GM21576 (cell line): ENCODE results near the gene MAFF.
A peak's percentile ranks its signal among the peaks of the same experiment; 100 is the strongest.
"Not testable (repeated sequence)": the region's sequence is repeated elsewhere in the genome, so short reads cannot be mapped to it uniquely, and the experiment has no call there.

Experiments used
- ATAC-seq: cut with Tn5 transposase; IDR thresholded peaks from one replicate; pipeline ENCODE4 v1.9.1; 2021; ENCODE audit warnings: mild to moderate bottlenecking, moderate library complexity; ENCODE audit not compliant: unreplicated experiment

Gene MAFF

DNA sequence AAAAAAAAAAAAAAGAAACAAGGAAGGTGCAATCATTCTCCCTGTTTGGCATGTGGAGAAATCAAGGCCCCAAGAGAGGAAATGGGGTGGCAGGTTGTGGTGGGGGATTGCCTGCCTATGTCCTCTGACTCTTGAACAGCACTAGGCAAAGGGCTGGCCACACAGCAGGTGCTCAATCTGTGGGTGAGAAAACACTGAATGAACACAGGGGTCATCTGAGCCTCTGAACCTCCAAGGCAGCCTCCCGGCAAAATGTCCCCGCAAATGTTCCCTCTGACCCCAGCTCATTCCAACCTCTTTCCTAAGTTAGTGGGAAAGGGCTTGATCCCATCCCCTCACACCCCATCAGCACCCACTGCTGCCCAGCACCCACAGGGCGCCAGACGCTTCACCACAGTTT is 24.8 kb upstream of the MAFF start:
- no peak for ATAC-seq

GRCh38 chr22:38177571-38177925 is 24.2 kb upstream of the MAFF start:
- ATAC-seq: not testable (repeated sequence)

GRCh38 chr22:38177926-38178604 is 23.7 kb upstream of the MAFF start:
- no peak for ATAC-seq

- not testable (repeated sequence) for ATAC-seq
Observed at GRCh38 chr22:38178605-38178937, 23.2 kb upstream of the MAFF start.

DNA sequence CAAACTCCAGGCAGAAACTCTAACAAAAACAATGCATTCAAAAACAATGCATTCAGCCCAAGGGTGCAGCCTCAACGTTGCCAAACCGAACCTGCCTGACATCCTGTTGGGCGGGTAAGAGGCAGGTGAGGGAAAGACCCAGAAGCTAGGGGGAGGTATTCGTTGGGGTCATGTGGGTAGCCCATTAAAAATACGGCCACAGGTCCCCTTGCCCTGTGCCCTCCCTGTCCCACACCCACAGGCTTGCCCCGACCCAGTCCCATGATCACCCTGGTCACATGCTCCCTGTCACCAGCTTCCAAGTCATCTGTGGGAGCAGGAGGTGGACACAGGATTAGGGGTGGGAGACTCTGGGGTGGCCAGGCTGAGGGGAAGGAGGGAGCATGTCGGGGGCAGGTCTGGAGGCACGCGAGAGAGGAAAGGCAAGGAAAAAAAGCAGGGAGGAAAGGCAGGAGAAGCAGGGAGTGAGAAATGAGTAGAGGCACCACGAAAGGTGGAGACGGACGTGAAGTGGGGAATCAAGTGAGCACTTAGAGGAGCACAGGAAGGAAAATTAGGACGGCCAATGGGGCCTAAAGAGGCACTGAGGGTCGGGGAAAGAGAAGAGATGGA is 20.8 kb upstream of the MAFF start:
- peak; percentile 39 for ATAC-seq

DNA sequence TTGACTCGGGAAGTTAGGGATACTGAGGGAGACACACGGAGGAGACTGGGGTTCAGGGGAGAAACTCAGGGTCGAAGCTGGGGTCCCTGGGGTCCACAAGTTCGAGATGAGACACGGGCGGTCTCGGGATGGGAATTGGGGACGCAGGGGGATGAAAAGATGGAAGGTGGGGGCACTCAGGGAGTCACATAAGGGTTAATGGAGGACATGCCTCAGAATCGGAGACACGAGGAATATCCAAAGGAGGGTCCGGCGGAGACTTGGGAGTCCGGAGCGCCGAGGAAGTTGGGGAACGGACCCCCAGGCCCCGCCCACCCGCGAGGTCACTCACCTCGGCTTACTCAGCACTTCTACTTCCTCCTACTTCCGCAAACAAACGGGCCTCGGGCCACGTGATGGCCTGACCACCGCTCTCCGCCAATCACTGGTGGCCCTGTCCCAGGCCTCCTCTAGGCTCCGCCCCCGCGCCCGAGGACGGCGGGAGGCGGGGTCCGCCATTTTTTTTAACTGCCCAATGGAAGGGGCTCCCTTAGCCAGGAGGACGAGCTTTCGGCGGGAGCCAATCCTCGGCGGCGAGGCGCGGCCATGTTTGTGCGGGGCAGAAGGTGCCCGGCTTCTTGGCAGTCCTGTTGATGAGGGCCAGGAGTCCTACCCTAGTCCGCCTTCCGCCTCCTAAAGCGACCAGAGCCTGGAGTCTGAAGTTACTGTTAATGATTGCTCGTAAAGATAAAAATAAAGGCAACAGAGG is 20.2 kb upstream of the MAFF start, which contains the start of gene PLA2G6:
TSS of gene PLA2G6 (minus strand) at position 378 of the 748 bp plus-strand sequence. CDS start 12,404 bp downstream, outside the sequence.
- ATAC-seq: peak; percentile 82

- no peak for ATAC-seq
Observed at GRCh38 chr22:38184788-38185187, 17.0 kb upstream of the MAFF start.

- no peak for ATAC-seq
Observed at GRCh38 chr22:38186429-38186828, 15.4 kb upstream of the MAFF start.

DNA sequence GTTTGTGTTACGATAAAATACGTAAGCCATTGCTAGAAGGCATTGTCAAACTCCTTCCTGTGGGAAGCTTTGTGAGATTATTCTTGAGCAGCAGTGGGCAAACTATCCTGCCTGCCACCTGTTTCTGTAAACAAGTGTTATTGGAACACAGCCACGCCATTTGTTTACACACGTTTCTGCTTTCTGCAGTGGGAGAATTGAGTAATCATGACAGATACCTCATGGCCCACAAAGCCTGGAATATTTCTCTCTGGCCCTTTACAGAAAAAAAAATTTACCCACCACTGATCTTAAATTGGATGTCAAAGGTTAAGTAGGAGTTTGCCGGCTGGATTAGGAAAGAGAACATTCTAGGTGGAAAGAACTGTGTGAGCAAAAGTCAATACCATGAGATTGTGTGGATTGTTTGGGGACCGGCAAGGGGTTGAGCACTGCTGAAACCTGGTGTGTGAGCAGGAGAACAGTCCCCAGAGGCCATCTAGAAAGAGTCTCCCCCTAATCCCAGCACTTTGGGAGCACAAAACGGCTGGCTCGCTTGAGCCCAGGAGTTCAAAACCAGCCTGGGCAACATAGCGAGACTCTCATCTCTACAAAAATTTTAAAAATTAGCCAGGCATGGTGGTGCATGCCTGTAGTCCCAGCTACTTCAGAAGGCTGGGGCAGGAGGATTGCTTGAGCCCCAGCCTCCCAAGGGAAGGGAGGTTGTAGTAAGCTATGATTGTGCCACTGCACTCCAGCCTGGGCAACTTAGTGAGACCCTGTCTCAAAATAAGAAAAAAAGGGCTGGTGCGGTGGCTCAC is 14.2 kb upstream of the MAFF start:
- ATAC-seq: no peak

- no peak for ATAC-seq
Observed at GRCh38 chr22:38189104-38189503, 12.7 kb upstream of the MAFF start.

DNA sequence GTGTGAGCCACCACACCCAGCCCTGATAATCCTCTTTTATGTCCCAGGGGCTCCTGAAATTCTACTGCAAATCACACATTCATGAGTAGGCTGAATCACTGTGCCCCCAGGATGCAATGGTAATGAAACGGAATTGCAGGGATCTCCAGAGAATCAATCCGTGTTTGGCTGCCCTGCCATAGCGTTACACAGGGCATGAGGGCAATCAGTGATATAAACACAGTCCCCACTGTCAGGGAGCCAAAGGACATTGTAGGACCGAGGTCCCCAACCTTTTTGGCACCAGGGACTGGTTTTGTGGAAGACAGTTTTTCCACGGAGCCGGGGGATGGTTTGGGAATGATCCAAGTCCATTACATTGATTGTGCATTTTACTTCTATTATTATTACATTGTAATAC is 11.2 kb upstream of the MAFF start:
- no peak for ATAC-seq

GRCh38 chr22:38191055-38191454 is 10.7 kb upstream of the MAFF start:
- no peak for ATAC-seq

DNA sequence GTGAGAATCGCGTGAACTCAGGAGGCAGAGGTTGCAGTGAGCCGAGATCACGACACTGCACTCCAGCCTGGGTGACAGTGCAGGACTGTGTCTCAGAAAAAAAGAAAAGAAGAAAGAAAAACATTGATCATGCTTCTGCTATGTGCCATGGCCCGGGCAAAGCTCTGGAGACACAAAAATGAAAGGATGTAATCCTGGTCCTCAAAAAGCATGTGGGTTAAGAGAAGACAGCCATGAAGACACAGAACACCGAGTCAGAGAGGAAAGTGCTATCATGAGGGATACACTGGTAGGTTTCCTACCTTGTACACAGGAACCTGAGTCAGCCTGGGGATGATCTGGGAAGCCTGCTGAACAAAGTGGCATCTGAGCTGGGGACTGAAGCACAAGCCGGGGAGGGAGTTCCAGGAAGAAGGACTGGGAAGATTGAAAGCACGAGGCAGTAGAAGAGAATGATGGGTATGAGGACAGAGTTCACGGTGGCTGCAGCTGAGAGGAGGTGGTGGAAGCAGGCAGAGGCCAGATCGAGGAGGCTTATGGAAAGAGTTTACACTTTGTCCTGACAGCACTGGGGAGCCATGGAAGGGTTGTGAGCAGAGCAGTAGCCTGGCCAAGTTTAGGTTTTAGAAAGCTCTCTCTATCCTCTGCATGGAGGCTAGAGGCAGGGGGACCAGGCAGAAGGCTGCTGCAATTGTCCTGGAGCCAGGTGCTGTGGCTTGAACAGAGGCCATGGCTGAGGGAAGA is 9.9 kb upstream of the MAFF start:
- no peak for ATAC-seq

- ATAC-seq: no peak
Observed at GRCh38 chr22:38192475-38192863, 9.3 kb upstream of the MAFF start.

DNA sequence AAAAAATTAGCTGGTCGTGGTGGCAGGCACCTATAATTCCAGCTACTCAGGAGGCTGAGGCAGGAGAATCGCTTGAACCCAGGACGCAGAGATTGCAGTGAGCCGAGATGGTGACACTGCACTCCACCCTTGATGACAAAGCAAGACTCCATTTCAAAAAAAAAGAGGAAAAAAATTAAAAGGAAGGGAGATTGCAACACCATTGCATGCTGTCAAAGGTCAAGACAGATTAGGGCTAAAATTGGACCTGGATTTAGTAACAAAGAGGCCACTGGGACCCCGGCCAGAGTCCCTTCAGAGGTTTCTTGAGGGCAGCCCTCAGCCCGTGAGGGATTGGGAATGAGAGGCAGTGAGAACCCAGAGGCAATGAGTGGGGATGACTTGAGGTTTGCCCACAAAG is 8.2 kb upstream of the MAFF start:
- no peak for ATAC-seq

DNA sequence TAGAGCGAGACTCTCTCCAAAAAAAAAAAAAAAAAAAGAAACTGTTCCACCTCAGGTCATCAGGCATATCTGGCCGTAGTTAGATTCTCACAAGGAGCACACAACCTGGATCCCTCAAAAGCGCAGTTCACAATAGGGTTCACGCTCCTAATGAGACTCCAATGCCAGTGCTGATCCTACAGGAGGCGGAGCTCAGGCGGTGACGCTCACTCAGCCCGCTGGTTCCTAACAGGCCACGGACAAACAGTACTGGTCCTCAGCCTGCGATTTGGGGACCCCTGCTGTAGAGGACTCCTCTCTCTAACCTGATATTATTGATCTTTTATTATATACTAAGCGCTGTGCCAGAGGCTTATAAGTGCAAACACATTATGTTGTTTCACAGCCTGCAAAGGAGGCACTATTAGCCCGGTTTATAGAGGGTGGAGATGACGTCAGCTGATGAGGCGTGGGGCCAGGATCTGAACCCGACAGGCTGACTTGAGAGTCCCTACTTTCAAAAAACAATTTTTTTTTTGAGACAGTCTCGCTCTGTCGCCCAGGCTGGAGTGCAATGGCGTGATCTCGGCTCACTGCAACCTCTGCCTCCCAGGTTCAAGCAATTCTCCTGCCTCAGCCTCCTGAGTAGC is 4.9 kb upstream of the MAFF start:
- no peak for ATAC-seq

DNA sequence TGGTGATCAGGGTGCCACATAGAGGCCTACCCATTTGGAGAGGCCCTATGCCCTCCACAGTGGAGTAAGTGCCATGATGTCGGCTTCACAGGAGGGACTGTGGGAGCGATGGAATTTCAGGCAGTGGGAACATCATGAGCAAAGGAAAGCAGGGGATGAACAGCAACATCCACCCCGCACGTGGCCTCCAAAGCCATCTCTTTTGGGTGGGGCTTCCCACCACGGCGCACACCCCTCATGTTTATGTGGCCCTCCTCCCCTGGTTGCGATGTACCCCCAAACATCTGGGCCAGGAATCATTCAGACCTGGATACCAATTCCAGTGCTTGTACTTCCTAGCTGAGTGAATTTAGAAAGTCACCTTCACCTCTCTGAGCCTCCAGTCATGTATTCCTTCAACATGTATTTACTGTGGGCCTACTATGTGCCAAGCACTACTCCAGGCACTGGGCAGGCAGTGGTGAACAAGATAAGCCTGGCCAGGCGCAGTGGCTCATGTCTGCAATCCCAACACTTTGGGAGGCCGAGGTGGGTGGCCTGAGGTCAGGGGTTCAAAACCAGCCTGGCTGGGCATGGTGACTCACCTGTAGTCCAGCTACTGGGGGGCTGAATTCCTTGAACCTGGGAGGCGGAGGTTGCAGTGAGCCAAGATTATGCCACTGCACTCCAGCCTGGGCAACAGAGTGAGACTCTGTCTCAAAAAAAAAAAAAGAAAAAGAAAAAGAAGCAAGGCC is 1.8 kb upstream of the MAFF start:
- no peak for ATAC-seq

GRCh38 chr22:38201371-38201710 is 453 bp upstream of the MAFF start:
- ATAC-seq: peak; percentile 4

DNA sequence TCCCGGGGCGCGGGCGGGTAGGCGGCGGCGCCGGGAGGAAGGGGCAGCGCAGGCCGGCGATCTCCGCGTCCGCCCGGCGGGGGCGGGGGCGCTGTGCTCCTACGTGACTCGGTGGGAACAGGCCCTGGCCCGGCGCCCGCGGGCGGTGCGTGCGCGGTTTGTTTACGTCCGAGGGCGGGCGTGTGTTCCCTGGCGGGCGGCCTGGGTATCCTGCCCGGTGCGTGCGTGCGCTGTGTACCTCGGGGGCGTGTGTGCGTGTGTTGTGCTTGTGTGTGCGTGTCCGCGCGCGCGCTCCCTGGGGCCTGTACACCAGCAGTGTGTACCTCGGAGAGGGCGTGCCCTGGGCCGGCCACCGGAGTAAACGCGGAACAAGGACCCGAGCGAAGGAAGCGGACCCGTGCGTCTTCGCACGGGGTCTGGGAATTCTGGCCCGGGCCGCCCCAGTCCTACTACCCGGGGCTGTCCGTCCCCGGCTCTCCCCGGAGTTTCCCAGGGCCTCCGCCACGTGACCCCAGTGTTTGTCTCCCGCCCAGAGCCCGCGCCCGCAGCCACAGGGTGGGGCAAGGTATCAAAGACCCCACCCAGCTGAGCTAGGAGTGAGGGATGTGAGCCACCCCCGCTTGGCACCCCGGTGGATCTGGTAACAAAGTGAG is 769 bp downstream of the MAFF start:
- peak; percentile 18 for ATAC-seq
